Measurements from ENCODE around the gene AKT3. TPM values are rescaled to one million over a fixed set of nuclear protein-coding genes. Genes with fewer than 3 reads are reported as not detected.

AKT3 gene
- polyA plus RNA-seq, 1 experiment, result 34.9 TPM

DNA sequence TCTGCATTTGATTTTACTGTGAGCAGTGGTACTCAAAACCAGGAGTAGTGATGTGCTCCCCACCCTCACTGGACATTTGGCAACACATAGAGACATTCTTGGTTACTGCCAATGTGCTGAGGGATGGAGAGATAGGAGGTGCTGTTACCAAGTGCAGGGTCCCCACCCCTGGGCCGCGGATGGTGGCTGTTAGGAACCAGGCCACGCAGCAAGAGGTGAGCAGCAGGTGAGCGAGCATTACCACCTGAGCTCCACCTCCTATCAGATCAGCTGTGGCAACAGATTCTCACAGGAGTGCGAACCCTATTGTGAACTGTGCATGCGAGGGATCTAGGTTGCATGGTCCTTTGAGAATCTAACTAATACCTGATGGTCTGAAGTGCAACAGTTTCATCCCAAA lies 95.7 kb downstream of the AKT3 start:
- TF ChIP-seq, protein P1, sequence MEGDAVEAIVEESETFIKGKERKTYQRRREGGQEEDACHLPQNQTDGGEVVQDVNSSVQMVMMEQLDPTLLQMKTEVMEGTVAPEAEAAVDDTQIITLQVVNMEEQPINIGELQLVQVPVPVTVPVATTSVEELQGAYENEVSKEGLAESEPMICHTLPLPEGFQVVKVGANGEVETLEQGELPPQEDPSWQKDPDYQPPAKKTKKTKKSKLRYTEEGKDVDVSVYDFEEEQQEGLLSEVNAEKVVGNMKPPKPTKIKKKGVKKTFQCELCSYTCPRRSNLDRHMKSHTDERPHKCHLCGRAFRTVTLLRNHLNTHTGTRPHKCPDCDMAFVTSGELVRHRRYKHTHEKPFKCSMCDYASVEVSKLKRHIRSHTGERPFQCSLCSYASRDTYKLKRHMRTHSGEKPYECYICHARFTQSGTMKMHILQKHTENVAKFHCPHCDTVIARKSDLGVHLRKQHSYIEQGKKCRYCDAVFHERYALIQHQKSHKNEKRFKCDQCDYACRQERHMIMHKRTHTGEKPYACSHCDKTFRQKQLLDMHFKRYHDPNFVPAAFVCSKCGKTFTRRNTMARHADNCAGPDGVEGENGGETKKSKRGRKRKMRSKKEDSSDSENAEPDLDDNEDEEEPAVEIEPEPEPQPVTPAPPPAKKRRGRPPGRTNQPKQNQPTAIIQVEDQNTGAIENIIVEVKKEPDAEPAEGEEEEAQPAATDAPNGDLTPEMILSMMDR (IDR thresholded peaks at IDR 0.05; ENCODE audit: low read depth, low read length), result no peak
- CTCF ChIA-PET, result no interaction called here

DNA sequence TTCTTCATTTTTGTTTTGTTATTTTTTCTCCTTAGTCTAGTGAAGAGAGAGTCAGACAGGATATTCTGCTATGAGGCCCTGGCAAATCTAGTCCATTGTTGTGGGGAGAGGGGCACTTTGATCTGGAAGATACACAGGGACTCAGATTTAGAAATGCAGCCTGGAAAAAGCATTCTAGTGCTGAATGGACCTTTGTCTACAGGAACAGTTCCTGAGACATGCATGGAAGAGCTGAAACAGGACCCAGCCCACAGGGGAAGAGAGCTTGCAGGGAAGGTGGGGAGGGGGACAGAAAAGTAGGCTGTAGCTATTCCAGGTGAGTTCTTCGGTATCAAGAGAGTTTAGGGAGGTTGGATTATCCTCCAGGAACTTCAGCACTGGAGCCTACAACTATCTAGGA lies 98.5 kb downstream of the AKT3 start:
- H3K4me3 ChIP-seq (ENCODE audit: low read depth, low read length), result no peak overlapping the region
- DNase-seq (ENCODE audit: low read depth, low spot score), result no peak
- CTCF ChIA-PET, result interaction anchor here (1.3 to 1.6 kb wide), 2 partner anchors 275 to 521 kb away, joined by 3 to 4 read pairs; no protein-coding TSS in a partner anchor
- no peaks in the 10 kb centered on the region for H3K27me3 ChIP-seq (ENCODE audit: control insufficient read depth, insufficient read depth, low read length)
- H3K27ac ChIP-seq (ENCODE audit: low read depth, low read length), result no peak overlapping the region
- TF ChIP-seq, protein P1 (IDR thresholded peaks at IDR 0.05; ENCODE audit: low read depth, low read length), result no peak
- H3K9me3 ChIP-seq (ENCODE audit: control insufficient read depth, insufficient read depth, low read length), result no peaks in the 10 kb centered on the region
- POLR2A ChIA-PET, result no interaction called here

More for the DNA sequence above, 95.7 kb downstream of the AKT3 start:
- no peak overlapping the region for H3K4me3 ChIP-seq (ENCODE audit: low read depth, low read length)
- H3K27ac ChIP-seq (ENCODE audit: low read depth, low read length), result no peak overlapping the region
- DNase-seq (ENCODE audit: low read depth, low spot score), result no peak
- POLR2A ChIA-PET, result no interaction called here
- no peaks in the 10 kb centered on the region for H3K27me3 ChIP-seq (ENCODE audit: control insufficient read depth, insufficient read depth, low read length)
- H3K9me3 ChIP-seq (ENCODE audit: control insufficient read depth, insufficient read depth, low read length), result no peaks in the 10 kb centered on the region

DNA sequence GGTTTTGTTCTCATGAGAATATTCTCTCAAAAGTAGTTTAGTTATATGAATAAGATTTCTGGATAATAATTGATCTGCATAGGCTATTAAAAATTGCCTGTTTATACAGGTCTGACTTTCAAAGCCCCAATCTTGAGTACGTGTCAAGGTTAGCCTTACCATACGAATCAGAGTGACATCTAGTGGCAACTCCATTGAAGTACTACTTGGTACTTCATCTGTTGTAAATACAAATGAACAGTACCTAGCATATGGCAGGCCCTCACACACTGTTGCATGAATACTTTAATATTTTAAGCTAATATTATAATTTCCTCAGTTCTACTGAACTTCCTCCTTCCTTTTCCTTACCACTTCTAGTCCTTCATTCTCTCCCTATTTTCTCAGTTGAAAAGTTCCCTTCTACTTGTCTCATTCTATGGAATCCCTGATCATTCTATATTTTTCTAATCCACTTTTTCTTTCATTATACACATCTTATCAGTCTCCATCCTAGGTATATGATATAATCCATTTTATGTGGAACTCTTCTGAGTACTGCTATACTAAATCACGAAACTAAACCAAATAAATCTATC lies 101.2 kb downstream of the AKT3 start:
- Histone ChIP-seq H3K4me3 (ENCODE audit: low read depth, low read length) (no peak overlapping the region), H3K27ac (ENCODE audit: low read depth, low read length) (no peak overlapping the region)
- peak; percentile 65 for DNase-seq (ENCODE audit: low read depth, low spot score)

DNA sequence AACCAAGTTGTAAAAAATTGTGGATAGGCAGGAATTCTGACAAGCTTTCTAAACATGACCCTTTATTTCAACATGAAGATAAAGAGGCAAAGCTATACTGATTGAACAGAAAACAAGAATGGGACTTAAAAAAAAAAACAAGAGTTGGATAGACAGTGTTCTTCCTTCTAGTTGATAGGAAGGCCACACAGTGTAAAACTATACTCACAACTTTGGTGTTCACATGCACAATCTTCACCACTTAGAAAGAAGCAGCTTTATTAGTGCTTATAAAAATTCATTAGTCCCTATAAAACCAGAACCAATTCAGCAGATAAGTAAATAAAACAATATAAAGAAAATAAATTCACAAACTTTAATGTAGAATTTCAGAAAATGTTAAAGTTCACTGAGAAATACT lies 101.8 kb downstream of the AKT3 start:
- ChIA-PET CTCF (interaction anchor here (0.6 to 1.8 kb wide), 26 partner anchors 11 to 574 kb away, joined by 3 to 32 read pairs (median 5); no protein-coding TSS in a partner anchor), POLR2A (no interaction called here)
- Histone ChIP-seq H3K27me3 (ENCODE audit: control insufficient read depth, insufficient read depth, low read length) (no peaks in the 10 kb centered on the region), H3K27ac (ENCODE audit: low read depth, low read length) (no peak overlapping the region), H3K4me3 (ENCODE audit: low read depth, low read length) (no peak overlapping the region), H3K9me3 (ENCODE audit: control insufficient read depth, insufficient read depth, low read length) (no peaks in the 10 kb centered on the region; the same call in 1 of the 2 replicates)
- TF ChIP-seq, protein P1 (IDR thresholded peaks at IDR 0.05; ENCODE audit: low read depth, low read length), result no peak
- no peak for DNase-seq (ENCODE audit: low read depth, low spot score)

More for the DNA sequence above, 101.2 kb downstream of the AKT3 start:
- Histone ChIP-seq H3K27me3 (ENCODE audit: control insufficient read depth, insufficient read depth, low read length) (no peaks in the 10 kb centered on the region), H3K9me3 (ENCODE audit: control insufficient read depth, insufficient read depth, low read length) (no peaks in the 10 kb centered on the region; the same call in 1 of the 2 replicates)
- TF ChIP-seq, protein P1 (IDR thresholded peaks at IDR 0.05; ENCODE audit: low read depth, low read length), result peak; percentile 85
- POLR2A ChIA-PET, result no interaction called here
- CTCF ChIA-PET, result interaction anchor here (0.5 to 1.8 kb wide), 37 partner anchors 9 to 524 kb away, joined by 3 to 32 read pairs (median 4); no protein-coding TSS in a partner anchor

DNA sequence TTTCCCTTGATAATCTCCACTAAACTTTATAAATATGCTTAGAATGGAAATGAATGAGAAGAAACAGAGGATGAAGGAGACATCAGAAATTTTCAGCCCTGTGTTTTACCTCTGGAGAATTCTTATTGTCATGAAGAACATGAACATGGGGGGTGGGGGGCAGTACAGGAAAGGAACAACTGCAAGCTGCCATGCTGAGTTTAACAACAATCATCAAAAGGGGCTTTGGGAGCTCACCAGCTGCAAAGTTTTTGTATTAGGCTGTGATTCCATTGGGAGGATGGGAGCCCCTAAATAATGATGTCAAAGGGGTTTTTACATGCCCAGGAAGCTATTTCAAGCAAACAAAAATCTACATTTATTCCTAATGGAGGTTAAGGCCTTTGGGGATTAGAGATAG lies 103.3 kb downstream of the AKT3 start:
- ChIA-PET CTCF (interaction anchor here (0.5 to 1.3 kb wide), 3 partner anchors 24 to 403 kb away, joined by 3 to 4 read pairs (median 3); no protein-coding TSS in a partner anchor), POLR2A (interaction anchor here (0.6 to 0.7 kb wide), 2 partner anchors 95 to 124 kb away, joined by 4 read pairs; no protein-coding TSS in a partner anchor)
- TF ChIP-seq, protein P1 (IDR thresholded peaks at IDR 0.05; ENCODE audit: low read depth, low read length), result no peak
- no peak for DNase-seq (ENCODE audit: low read depth, low spot score)
- H3K27me3 ChIP-seq (ENCODE audit: control insufficient read depth, insufficient read depth, low read length), result no peaks in the 10 kb centered on the region
- H3K4me3 ChIP-seq (ENCODE audit: low read depth, low read length), result no peak overlapping the region
- H3K9me3 ChIP-seq (ENCODE audit: control insufficient read depth, insufficient read depth, low read length), result no peaks in the 10 kb centered on the region; the same call in 1 of the 2 replicates
- H3K27ac ChIP-seq (ENCODE audit: low read depth, low read length), result no peak overlapping the region
